ENCODE data around the gene SFMBT1. TPM values are rescaled to one million over a fixed set of nuclear protein-coding genes. Genes with fewer than 3 reads are reported as not detected.

The SFMBT1 gene
- total and polyA plus RNA-seq, 2 of the 8 experiments (the other 6 are each of a cell fraction or from before 2014, with no cell fraction given) = 8.1 to 16.8 TPM

DNA sequence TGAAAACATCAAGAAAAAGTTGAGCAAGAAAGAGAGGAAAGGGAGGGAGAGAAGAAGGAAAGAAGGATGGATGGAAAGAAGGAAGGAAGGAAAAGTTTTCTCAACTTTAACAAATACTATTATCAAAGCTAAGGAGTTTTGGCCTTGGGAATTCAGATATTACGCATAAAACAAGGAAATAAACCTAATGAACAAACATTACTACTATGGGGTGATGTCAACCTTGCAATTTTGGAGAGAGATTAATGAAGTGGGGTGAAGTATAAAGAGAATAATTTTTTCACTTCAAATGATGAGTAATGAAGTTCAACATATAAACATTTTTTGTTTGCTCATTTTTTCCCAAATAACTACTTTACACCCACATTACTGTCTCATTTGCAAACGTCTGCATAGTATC, 55.2 kb downstream of the SFMBT1 start:
- no peak overlapping the region for H3K4me3 ChIP-seq (ENCODE audit: extremely low read depth in 1 of 4, insufficient read depth in 2 of 4, low read depth in 3 of 4, low read length in 4 of 4)
- H2BK15ac ChIP-seq (ENCODE audit: low read length) = no peak overlapping the region
- no peak overlapping the region for H2BK12ac ChIP-seq (ENCODE audit: low read depth, low read length)
- ChIA-PET POLR2A (ENCODE audit: partially characterized antibody) (no interaction called here), CTCF (ENCODE audit: partially characterized antibody) (interaction anchor here (0.6 kb wide), 1 partner anchor 10 kb away, joined by 3 read pairs; no protein-coding TSS in a partner anchor)
- H3K14ac ChIP-seq (ENCODE audit: insufficient read length) = no peak overlapping the region
- H4K20me1 ChIP-seq (replicated peaks in 1 of 2; ENCODE audit: control insufficient read depth in 1 of 2, insufficient read depth in 2 of 2, low read length in 2 of 2) = no peaks in the 10 kb centered on the region
- H4K91ac ChIP-seq (replicated peaks; ENCODE audit: insufficient read length, low read length) = no peak overlapping the region
- WGBS, 2 experiments (ENCODE audit: extremely low coverage in 1 of 2, insufficient coverage in 1 of 2, insufficient read length in 1 of 2, insufficient replicate concordance in 2 of 2, low coverage in 1 of 2, low lambda C conversion rate in 2 of 2, missing lambda C conversion rate in 1 of 2) = 92% methylated on average over 2 of the region's 2 CpGs; no CpG with 5 or more reads in 1 of the 2 experiments
- no peak overlapping the region for H2AFZ ChIP-seq (ENCODE audit: low read length)
- H4K8ac ChIP-seq (ENCODE audit: extremely low read depth, insufficient read depth, low read length) = no peak overlapping the region
- no peak overlapping the region for H3K27ac ChIP-seq (ENCODE audit: low read depth, low read length)
- no peak overlapping the region for H2BK20ac ChIP-seq (ENCODE audit: low read length)
- FAIRE-seq (no peak), DNase-seq (ENCODE audit: low read depth in 1 of 2, low spot score in 2 of 2) (no peak)
- H2BK5ac ChIP-seq (ENCODE audit: low read depth, low read length) = no peak overlapping the region
- no peak overlapping the region for H3K18ac ChIP-seq (ENCODE audit: extremely low read depth, low read length)
- H3K4me1 ChIP-seq (replicated peaks in 1 of 4; ENCODE audit: control insufficient read depth in 3 of 4, insufficient read depth in 4 of 4, low read length in 3 of 4) = no peaks in the 10 kb centered on the region
- no peak overlapping the region for H3K23ac ChIP-seq (ENCODE audit: insufficient read length)
- H3K27me3 ChIP-seq (replicated peaks in 1 of 4; ENCODE audit: control insufficient read depth in 3 of 4, extremely low read depth in 1 of 4, insufficient read depth in 3 of 4, low read length in 3 of 4) = no peaks in the 10 kb centered on the region
- H3K4ac ChIP-seq (replicated peaks; ENCODE audit: insufficient read length, low read depth, low read length) = no peak overlapping the region
- H2BK120ac ChIP-seq (replicated peaks; ENCODE audit: low read depth, low read length) = no peak overlapping the region
- H3K9ac ChIP-seq (replicated peaks in 1 of 4; ENCODE audit: extremely low read depth in 1 of 4, low read depth in 3 of 4, low read length in 3 of 4) = no peak overlapping the region
- H3K9me3 ChIP-seq (ENCODE audit: insufficient read depth in 2 of 2, low read depth in 1 of 2, low read length in 1 of 2) = no peaks in the 10 kb centered on the region
- H3K23me2 ChIP-seq (ENCODE audit: low read depth, low read length) = no peaks in the 10 kb centered on the region
- no peak overlapping the region for H3K4me2 ChIP-seq (ENCODE audit: insufficient read depth in 1 of 2, low read depth in 2 of 2, low read length in 2 of 2)
- no peak overlapping the region for H2AK5ac ChIP-seq (ENCODE audit: low read depth, low read length)
- no peak overlapping the region for H4K5ac ChIP-seq (ENCODE audit: insufficient read length, low read depth, low read length)
- no peaks in the 10 kb centered on the region for H3K36me3 ChIP-seq (ENCODE audit: control insufficient read depth in 2 of 4, insufficient read depth in 4 of 4, low read length in 3 of 4)
- H3K79me2 ChIP-seq (ENCODE audit: control insufficient read depth in 1 of 2, insufficient read depth in 2 of 2, low read length in 2 of 2) = peaks cover 0 to 6% of the 10 kb centered on the region in 2 experiments; a peak in 1 of 4 replicates
- H3K79me1 ChIP-seq (ENCODE audit: low read depth, low read length) = no peaks in the 10 kb centered on the region
- no peak overlapping the region for H3K56ac ChIP-seq (replicated peaks; ENCODE audit: insufficient read length, low read depth, low read length)
- TF ChIP-seq EGR1 (IDR thresholded peaks at IDR 0.05; ENCODE audit: borderline replicate concordance, low read depth, low read length) (no peak), SP1 (IDR thresholded peaks at IDR 0.05; ENCODE audit: low read depth, low read length) (no peak), CREB1 (IDR thresholded peaks at IDR 0.05) (no peak), POU5F1 (IDR thresholded peaks at IDR 0.05; ENCODE audit: low read depth, low read length) (no peak), RAD21 (IDR thresholded peaks at IDR 0.05 in 1 of 2, conservative IDR thresholded peaks at IDR 0.05 in 1 of 2; ENCODE audit: low read depth in 2 of 2, low read length in 2 of 2) (no peak), JUND (IDR thresholded peaks at IDR 0.05; ENCODE audit: low read length) (no peak), TEAD4 (IDR thresholded peaks at IDR 0.05; ENCODE audit: low read depth, low read length) (no peak), EZH2 (IDR thresholded peaks at IDR 0.05; ENCODE audit: low read depth, low read length, severe bottlenecking) (no peak), GABPA (IDR thresholded peaks at IDR 0.05; ENCODE audit: borderline replicate concordance, insufficient read depth, low read length) (no peak), BRCA1 (IDR thresholded peaks at IDR 0.05; ENCODE audit: low read depth, low read length) (no peak), MAFK (IDR thresholded peaks at IDR 0.05; ENCODE audit: low read depth, low read length) (no peak)
- TF ChIP-seq, protein P1, sequence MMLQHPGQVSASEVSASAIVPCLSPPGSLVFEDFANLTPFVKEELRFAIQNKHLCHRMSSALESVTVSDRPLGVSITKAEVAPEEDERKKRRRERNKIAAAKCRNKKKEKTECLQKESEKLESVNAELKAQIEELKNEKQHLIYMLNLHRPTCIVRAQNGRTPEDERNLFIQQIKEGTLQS (IDR thresholded peaks at IDR 0.05; ENCODE audit: insufficient read depth, low read depth, low read length) = no peak
- TF ChIP-seq, protein P2, sequence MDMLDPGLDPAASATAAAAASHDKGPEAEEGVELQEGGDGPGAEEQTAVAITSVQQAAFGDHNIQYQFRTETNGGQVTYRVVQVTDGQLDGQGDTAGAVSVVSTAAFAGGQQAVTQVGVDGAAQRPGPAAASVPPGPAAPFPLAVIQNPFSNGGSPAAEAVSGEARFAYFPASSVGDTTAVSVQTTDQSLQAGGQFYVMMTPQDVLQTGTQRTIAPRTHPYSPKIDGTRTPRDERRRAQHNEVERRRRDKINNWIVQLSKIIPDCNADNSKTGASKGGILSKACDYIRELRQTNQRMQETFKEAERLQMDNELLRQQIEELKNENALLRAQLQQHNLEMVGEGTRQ (IDR thresholded peaks at IDR 0.05; ENCODE audit: low read length) = no peak
